Mucosa of rectum (tissue), 2 donors: ENCODE data around the gene FADS2.

Experiments used
- H3K27ac ChIP-seq, 2 donors: one replicate each; pipeline ENCODE4 v1.7.0; 2013; ENCODE audit warnings: inconsistent platforms in 2 of 2, low read depth in 2 of 2, low read length in 2 of 2
- H3K27me3 ChIP-seq, 2 donors: one replicate each; pipeline ENCODE4 v1.7.0; 2013; ENCODE audit warnings: low read length in 2 of 2; ENCODE audit not compliant: control insufficient read depth in 2 of 2, insufficient read depth in 2 of 2
- H3K36me3 ChIP-seq, 2 donors: one replicate each; pipeline ENCODE4 v1.7.0; 2013; ENCODE audit warnings: low read length in 2 of 2; ENCODE audit not compliant: control insufficient read depth in 2 of 2, insufficient read depth in 2 of 2
- H3K4me1 ChIP-seq, 2 donors: one replicate each; pipeline ENCODE4 v1.7.0; 2013; ENCODE audit warnings: low read length in 2 of 2, mild to moderate bottlenecking in 1 of 2; ENCODE audit not compliant: control insufficient read depth in 2 of 2, insufficient read depth in 2 of 2
- H3K4me3 ChIP-seq, 2 donors: one replicate each; pipeline ENCODE4 v1.7.0; 2013; ENCODE audit warnings: low read length in 2 of 2
- H3K9ac ChIP-seq, 2 donors: one replicate each; pipeline ENCODE4 v1.7.0; 2013; ENCODE audit warnings: low read length in 2 of 2, low read depth in 1 of 2, mild to moderate bottlenecking in 1 of 2
- H3K9me3 ChIP-seq, 2 donors: one replicate each; pipeline ENCODE4 v1.7.0; 2013; ENCODE audit warnings: low read length in 2 of 2; ENCODE audit not compliant: control insufficient read depth in 2 of 2
- donor health status: healthy.
- donor health status: Normal muscosa, but diverticular disease.

The FADS2 gene

DNA sequence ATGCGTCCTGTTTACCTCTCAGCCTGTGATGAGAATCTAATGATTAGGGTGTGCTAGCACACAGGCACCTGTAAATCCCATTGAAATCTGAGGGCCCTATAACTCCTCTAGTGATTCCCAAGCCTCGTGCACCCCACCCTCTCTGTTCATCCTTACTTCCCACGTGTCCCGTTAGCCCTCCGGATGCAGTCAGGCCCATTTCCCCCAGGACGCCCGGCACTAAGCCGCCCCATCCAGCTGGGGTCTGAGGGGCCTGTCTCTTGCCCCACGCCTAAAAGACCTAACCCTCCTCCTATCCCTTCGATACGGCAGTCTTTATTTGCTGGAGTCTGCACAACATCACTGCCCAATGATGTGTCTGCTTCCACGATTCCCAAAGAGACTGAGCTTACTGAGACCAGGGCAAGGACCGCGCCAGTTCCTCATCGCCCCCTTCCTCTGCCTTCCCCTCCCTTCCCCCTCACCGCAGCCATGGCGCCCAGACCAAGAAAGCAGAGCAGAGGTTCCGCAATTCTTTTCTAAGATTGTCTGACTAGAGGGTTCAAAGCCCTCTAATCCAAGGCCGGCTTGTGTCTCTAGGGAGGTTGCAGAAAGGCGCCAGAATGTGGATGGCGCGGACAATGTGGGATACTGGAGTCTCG, 1.1 kb upstream of the FADS2 start:
- H3K4me3 ChIP-seq, result peak overlapping the region; percentile 48 to 62

DNA sequence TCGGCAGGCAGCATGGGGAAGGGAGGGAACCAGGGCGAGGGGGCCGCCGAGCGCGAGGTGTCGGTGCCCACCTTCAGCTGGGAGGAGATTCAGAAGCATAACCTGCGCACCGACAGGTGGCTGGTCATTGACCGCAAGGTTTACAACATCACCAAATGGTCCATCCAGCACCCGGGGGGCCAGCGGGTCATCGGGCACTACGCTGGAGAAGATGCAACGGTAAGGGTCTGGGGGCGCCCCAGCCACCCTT, 204 bp downstream of the FADS2 start:
- Histone ChIP-seq H3K27ac (peak overlapping the region; percentile 58 to 72), H3K9me3 (no peaks in the 10 kb centered on the region), H3K9ac (peak overlapping the region; percentile 6 to 60), H3K36me3 (no peaks in the 10 kb centered on the region), H3K27me3 (peaks cover 4 to 27% of the 10 kb centered on the region in 2 donors), H3K4me3 (peak overlapping the region; percentile 62 to 64), H3K4me1 (peaks cover 3 to 7% of the 10 kb centered on the region in 2 donors)

More for the DNA sequence above, 1.1 kb upstream of the FADS2 start:
- H3K9ac ChIP-seq, result peak overlapping the region in 1 of 2 donors; percentile 61
- H3K4me1 ChIP-seq, result peaks cover 3 to 7% of the 10 kb centered on the region in 2 donors
- H3K27ac ChIP-seq, result peak overlapping the region; percentile 70 to 72
- H3K9me3 ChIP-seq, result no peaks in the 10 kb centered on the region
- H3K27me3 ChIP-seq, result peaks cover 4 to 27% of the 10 kb centered on the region in 2 donors
- no peaks in the 10 kb centered on the region for H3K36me3 ChIP-seq

- Histone ChIP-seq H3K9me3 (no peaks in the 10 kb centered on the region), H3K36me3 (no peaks in the 10 kb centered on the region), H3K9ac (peak overlapping the region in 1 of 2 donors; percentile 60), H3K27ac (peak overlapping the region; percentile 58 to 72), H3K27me3 (peaks cover 4 to 27% of the 10 kb centered on the region in 2 donors), H3K4me1 (peaks cover 3 to 7% of the 10 kb centered on the region in 2 donors), H3K4me3 (peak overlapping the region; percentile 62 to 64)
Observed at GRCh38 chr11:61828629-61829407, 718 bp downstream of the FADS2 start.

GRCh38 chr11:61829806-61830205, 1.7 kb downstream of the FADS2 start:
- Histone ChIP-seq H3K27ac (peak overlapping the region in 1 of 2 donors; percentile 58), H3K4me1 (peaks cover 3 to 11% of the 10 kb centered on the region in 2 donors), H3K4me3 (no peak overlapping the region), H3K9me3 (no peaks in the 10 kb centered on the region), H3K27me3 (peaks cover 4 to 27% of the 10 kb centered on the region in 2 donors), H3K36me3 (no peaks in the 10 kb centered on the region), H3K9ac (no peak overlapping the region)

GRCh38 chr11:61830237-61831105, 2.4 kb downstream of the FADS2 start:
- H3K36me3 ChIP-seq, result no peaks in the 10 kb centered on the region
- H3K9me3 ChIP-seq, result no peaks in the 10 kb centered on the region
- peaks cover 3 to 15% of the 10 kb centered on the region in 2 donors for H3K4me1 ChIP-seq
- no peak overlapping the region for H3K9ac ChIP-seq
- no peak overlapping the region for H3K4me3 ChIP-seq
- peak overlapping the region in 1 of 2 donors; percentile 58 for H3K27ac ChIP-seq
- H3K27me3 ChIP-seq, result peaks cover 4 to 27% of the 10 kb centered on the region in 2 donors

DNA sequence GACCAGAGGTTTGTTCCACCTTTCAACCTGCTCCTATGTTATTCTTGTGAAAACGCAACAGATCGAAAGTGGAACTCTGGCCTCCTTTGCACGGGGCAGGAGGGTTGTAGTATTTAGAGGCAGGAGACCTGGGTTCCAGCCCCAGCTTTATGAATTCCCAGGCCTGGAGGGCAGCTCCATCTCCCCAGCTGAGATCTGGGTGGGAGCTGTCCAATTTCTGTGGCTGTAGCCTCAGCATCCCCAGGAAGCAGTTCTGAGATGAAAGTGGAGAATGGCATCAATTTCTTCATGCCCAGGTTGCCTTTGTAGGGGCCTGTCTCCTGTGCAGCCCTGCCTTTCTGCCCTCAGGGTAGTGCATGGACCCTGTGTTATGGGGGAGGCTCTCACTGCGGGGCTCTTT, 4.1 kb downstream of the FADS2 start:
- Histone ChIP-seq H3K9ac (no peak overlapping the region), H3K4me1 (peaks cover 2 to 15% of the 10 kb centered on the region in 2 donors), H3K9me3 (no peaks in the 10 kb centered on the region), H3K27ac (no peak overlapping the region), H3K4me3 (no peak overlapping the region), H3K36me3 (no peaks in the 10 kb centered on the region), H3K27me3 (peaks cover 4 to 19% of the 10 kb centered on the region in 2 donors)

DNA sequence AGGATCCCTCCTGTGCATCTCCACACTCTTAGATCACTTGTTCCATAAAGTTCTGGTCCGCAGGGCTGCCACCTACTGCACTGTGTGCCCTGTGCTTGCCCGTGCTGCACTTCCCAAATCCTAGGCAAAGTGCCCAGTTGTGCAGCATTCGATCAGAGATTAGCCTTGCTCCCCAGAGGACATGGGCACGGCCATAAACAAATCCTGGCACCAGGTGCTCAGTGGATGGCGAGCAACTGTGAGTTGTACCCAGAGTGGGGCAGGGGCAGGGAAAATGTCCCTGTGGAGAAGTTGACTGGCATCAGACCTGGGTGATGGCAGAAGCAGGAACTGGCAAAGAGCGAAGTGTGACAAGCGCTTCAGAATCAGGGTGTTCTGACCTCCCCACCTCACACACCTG, 4.7 kb downstream of the FADS2 start:
- Histone ChIP-seq H3K9ac (no peak overlapping the region), H3K27me3 (peaks cover 4 to 16% of the 10 kb centered on the region in 2 donors), H3K4me3 (no peak overlapping the region), H3K36me3 (no peaks in the 10 kb centered on the region), H3K27ac (no peak overlapping the region), H3K4me1 (peaks cover 0 to 15% of the 10 kb centered on the region in 2 donors), H3K9me3 (no peaks in the 10 kb centered on the region)

- no peak overlapping the region for H3K9ac ChIP-seq
- peaks cover 0 to 13% of the 10 kb centered on the region in 2 donors for H3K4me1 ChIP-seq
- no peaks in the 10 kb centered on the region for H3K9me3 ChIP-seq
- H3K36me3 ChIP-seq, result no peaks in the 10 kb centered on the region
- H3K27me3 ChIP-seq, result peaks cover 2 to 14% of the 10 kb centered on the region in 2 donors
- H3K27ac ChIP-seq, result no peak overlapping the region
- no peak overlapping the region for H3K4me3 ChIP-seq
Observed at GRCh38 chr11:61833471-61833870, 5.4 kb downstream of the FADS2 start.

DNA sequence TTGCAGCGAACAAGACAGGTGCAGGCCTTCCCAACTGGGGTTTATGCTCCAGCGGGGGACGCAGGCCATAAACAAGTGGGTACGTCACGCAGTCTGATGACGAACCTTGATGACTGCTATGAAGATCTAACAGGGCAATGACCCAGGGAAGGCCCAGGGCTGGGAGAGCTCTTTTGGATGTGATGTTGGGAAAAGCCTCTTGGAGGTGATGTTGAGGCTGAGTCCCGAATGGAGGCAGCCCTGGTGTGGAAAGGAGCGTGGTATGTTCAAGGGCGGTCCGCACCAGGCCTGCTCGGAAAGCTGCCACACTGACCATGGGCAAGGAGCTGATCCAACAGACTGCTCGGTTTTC, 5.8 kb downstream of the FADS2 start:
- peaks cover 0 to 13% of the 10 kb centered on the region in 2 donors for H3K4me1 ChIP-seq
- H3K9ac ChIP-seq, result no peak overlapping the region

More for the DNA sequence above, 5.8 kb downstream of the FADS2 start:
- Histone ChIP-seq H3K27ac (peak overlapping the region in 1 of 2 donors; percentile 23), H3K27me3 (peaks cover 0 to 11% of the 10 kb centered on the region in 2 donors), H3K36me3 (peaks cover 0 to 2% of the 10 kb centered on the region in 2 donors), H3K4me3 (no peak overlapping the region), H3K9me3 (no peaks in the 10 kb centered on the region)
